K562 (cell line): ENCODE data around the gene SLK. TPM values are rescaled to one million over a fixed set of nuclear protein-coding genes. Genes with fewer than 3 reads are reported as not detected.

Source experiments
- BDP1 ChIP-seq: IDR thresholded peaks from 3 replicates; pipeline ENCODE4 v1.6.1; 2011; ENCODE audit not compliant: insufficient read length, insufficient read depth
- EP400 ChIP-seq: fragments of 450-650 bp; IDR thresholded peaks from 2 replicates; pipeline ENCODE4 v1.6.1; 2017; ENCODE audit warnings: antibody characterized with exemption, mild to moderate bottlenecking, moderate library complexity
- HNRNPLL ChIP-seq: fragments of 200-400 bp; formaldehyde crosslinking; IDR thresholded peaks from 2 replicates; pipeline ENCODE4 v1.6.1; 2017; ENCODE audit warnings: low read length, low read depth, mild to moderate bottlenecking; ENCODE audit not compliant: poor library complexity, severe bottlenecking
- KAT7 ChIP-seq: sonication (generic); formaldehyde crosslinking; IDR thresholded peaks from 2 replicates; pipeline ENCODE4 v1.8.0; 2022; ENCODE audit warnings: missing genetic modification reagents, mild to moderate bottlenecking, borderline replicate concordance
- MAFK ChIP-seq: IDR thresholded peaks from 2 replicates; pipeline ENCODE4 v1.6.1; 2011; ENCODE audit warnings: low read length, improper control_type of control experiment
- MEIS2 ChIP-seq: fragments of 450-650 bp; IDR thresholded peaks from 2 replicates; pipeline ENCODE4 v1.6.1; 2014; ENCODE audit warnings: mild to moderate bottlenecking; ENCODE audit not compliant: partially characterized antibody
- MTA3 ChIP-seq: fragments of 450-650 bp; formaldehyde crosslinking; IDR thresholded peaks from 2 replicates; pipeline ENCODE4 v1.6.1; 2017; ENCODE audit warnings: mild to moderate bottlenecking, borderline replicate concordance
- NFRKB ChIP-seq: fragments of 450-650 bp; IDR thresholded peaks from 2 replicates; pipeline ENCODE4 v1.6.1; 2016; ENCODE audit warnings: low read depth
- PHF21A ChIP-seq: fragments of 450-650 bp; IDR thresholded peaks from 2 replicates; pipeline ENCODE4 v1.6.1; 2017; ENCODE audit warnings: low read depth, borderline replicate concordance
- SIN3A ChIP-seq, 2 experiments: fragments of 150-350 bp in 1 of 2; IDR thresholded peaks; 2 replicates each; pipeline ENCODE4 v1.6.1; 2011 to 2016; ENCODE audit warnings: borderline replicate concordance in 2 of 2, low read depth in 2 of 2, low read length in 2 of 2, mild to moderate bottlenecking in 2 of 2, moderate library complexity in 2 of 2; ENCODE audit not compliant: control insufficient read depth in 1 of 2
- ZNF143 ChIP-seq: sonication (generic); formaldehyde crosslinking; IDR thresholded peaks from 2 replicates; pipeline ENCODE4 v1.9.0; 2022; ENCODE audit warnings: mild to moderate bottlenecking, missing genetic modification reagents
- ZNF212 ChIP-seq: fragments of 450-650 bp; formaldehyde crosslinking; IDR thresholded peaks from 2 replicates; pipeline ENCODE4 v1.4.0; 2020; ENCODE audit warnings: mild to moderate bottlenecking
- polyA plus RNA-seq, 8 experiments: library from polyadenylated mRNA; depleted of rRNA in 4 of 8; stranded (reverse) in 5 of 8; unstranded in 3 of 8; fragments of >200 nt; fragmentation: Nextera tagmentation in 2 of 8; fragmentation: Illumina TruSeq in 1 of 8; extraction: Ambion mirVana in 2 of 8; extraction: Trizol in 1 of 8; gene quantifications; 2 replicates each; pipeline versions ENCODE4 v1.2.1 to v1.2.3, GENCODE V29; 2011 to 2014; ENCODE audit warnings: inconsistent platforms in 1 of 8, missing spikeins in 1 of 8
- total RNA-seq, 7 experiments: library from RNA; depleted of rRNA in 6 of 7; stranded (reverse); fragments of >200 nt in 6 of 7; fragmentation: Illumina TruSeq in 2 of 7; extraction: Trizol in 2 of 7; gene quantifications; 2 replicates each; pipeline versions ENCODE4 v1.2.1 to v1.2.3, GENCODE V29; 2011 to 2021; ENCODE audit warnings: low replicate concordance in 1 of 7
- TF ChIP-seq, protein P1 (sequence below): fragments of 200-600 bp; sonication (generic); IDR thresholded peaks from one replicate; pipeline ENCODE4 v1.6.1; 2012; ENCODE audit warnings: mild to moderate bottlenecking, low read depth, low read length, inconsistent platforms
- TF ChIP-seq, protein P2 (sequence below): fragments of 450-650 bp; formaldehyde crosslinking; IDR thresholded peaks from 2 replicates; pipeline ENCODE4 v1.4.0; 2022; ENCODE audit warnings: missing genetic modification characterization
- TF ChIP-seq, protein P3 (sequence below): sonication (generic); formaldehyde crosslinking; IDR thresholded peaks from 2 replicates; pipeline ENCODE4 v1.9.0; 2022; ENCODE audit warnings: mild to moderate bottlenecking, missing genetic modification reagents

Gene SLK
- total and polyA plus RNA-seq, 9 of the 15 experiments (the other 6 are each of a cell fraction or from before 2014, with no cell fraction given) = 8.2 to 40.0 (median 23.4) TPM

DNA sequence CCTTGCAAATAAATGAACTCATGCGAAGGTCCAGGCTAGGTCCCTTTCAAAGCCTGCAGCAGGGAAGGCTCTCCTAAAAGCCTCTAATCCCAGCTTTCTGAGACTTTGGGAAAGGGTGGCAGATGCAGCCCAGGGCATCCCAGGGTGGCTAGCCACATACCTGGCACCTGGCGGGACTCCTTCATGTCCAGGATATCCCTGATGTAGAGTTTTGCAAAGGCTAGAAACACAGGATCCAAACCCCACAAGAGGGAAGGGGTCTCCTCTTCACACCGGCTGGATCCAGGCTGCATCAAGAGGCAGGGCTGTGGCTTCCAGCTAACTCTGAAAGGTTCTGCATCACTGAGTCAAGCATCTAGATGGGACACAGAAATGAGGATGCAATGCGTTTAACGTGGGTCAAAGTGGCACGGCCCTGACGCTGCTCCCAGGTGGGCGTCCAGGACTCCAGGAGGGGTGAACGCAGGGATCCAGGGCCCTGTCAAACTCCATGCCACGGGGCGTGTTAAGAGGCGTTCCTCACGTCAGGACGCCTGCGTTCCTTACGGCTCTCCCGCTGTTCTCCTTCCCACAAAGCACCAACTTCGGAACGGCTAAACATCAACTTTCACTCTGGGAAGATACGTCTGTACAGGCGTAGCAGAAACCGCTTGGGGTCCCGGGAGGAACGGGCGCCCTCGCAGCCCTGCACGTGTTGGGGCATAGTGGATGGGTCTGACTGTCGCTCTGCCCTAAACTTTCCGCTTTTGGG is 49.5 kb upstream of the SLK start (continued):
- TF ChIP-seq, protein P1, sequence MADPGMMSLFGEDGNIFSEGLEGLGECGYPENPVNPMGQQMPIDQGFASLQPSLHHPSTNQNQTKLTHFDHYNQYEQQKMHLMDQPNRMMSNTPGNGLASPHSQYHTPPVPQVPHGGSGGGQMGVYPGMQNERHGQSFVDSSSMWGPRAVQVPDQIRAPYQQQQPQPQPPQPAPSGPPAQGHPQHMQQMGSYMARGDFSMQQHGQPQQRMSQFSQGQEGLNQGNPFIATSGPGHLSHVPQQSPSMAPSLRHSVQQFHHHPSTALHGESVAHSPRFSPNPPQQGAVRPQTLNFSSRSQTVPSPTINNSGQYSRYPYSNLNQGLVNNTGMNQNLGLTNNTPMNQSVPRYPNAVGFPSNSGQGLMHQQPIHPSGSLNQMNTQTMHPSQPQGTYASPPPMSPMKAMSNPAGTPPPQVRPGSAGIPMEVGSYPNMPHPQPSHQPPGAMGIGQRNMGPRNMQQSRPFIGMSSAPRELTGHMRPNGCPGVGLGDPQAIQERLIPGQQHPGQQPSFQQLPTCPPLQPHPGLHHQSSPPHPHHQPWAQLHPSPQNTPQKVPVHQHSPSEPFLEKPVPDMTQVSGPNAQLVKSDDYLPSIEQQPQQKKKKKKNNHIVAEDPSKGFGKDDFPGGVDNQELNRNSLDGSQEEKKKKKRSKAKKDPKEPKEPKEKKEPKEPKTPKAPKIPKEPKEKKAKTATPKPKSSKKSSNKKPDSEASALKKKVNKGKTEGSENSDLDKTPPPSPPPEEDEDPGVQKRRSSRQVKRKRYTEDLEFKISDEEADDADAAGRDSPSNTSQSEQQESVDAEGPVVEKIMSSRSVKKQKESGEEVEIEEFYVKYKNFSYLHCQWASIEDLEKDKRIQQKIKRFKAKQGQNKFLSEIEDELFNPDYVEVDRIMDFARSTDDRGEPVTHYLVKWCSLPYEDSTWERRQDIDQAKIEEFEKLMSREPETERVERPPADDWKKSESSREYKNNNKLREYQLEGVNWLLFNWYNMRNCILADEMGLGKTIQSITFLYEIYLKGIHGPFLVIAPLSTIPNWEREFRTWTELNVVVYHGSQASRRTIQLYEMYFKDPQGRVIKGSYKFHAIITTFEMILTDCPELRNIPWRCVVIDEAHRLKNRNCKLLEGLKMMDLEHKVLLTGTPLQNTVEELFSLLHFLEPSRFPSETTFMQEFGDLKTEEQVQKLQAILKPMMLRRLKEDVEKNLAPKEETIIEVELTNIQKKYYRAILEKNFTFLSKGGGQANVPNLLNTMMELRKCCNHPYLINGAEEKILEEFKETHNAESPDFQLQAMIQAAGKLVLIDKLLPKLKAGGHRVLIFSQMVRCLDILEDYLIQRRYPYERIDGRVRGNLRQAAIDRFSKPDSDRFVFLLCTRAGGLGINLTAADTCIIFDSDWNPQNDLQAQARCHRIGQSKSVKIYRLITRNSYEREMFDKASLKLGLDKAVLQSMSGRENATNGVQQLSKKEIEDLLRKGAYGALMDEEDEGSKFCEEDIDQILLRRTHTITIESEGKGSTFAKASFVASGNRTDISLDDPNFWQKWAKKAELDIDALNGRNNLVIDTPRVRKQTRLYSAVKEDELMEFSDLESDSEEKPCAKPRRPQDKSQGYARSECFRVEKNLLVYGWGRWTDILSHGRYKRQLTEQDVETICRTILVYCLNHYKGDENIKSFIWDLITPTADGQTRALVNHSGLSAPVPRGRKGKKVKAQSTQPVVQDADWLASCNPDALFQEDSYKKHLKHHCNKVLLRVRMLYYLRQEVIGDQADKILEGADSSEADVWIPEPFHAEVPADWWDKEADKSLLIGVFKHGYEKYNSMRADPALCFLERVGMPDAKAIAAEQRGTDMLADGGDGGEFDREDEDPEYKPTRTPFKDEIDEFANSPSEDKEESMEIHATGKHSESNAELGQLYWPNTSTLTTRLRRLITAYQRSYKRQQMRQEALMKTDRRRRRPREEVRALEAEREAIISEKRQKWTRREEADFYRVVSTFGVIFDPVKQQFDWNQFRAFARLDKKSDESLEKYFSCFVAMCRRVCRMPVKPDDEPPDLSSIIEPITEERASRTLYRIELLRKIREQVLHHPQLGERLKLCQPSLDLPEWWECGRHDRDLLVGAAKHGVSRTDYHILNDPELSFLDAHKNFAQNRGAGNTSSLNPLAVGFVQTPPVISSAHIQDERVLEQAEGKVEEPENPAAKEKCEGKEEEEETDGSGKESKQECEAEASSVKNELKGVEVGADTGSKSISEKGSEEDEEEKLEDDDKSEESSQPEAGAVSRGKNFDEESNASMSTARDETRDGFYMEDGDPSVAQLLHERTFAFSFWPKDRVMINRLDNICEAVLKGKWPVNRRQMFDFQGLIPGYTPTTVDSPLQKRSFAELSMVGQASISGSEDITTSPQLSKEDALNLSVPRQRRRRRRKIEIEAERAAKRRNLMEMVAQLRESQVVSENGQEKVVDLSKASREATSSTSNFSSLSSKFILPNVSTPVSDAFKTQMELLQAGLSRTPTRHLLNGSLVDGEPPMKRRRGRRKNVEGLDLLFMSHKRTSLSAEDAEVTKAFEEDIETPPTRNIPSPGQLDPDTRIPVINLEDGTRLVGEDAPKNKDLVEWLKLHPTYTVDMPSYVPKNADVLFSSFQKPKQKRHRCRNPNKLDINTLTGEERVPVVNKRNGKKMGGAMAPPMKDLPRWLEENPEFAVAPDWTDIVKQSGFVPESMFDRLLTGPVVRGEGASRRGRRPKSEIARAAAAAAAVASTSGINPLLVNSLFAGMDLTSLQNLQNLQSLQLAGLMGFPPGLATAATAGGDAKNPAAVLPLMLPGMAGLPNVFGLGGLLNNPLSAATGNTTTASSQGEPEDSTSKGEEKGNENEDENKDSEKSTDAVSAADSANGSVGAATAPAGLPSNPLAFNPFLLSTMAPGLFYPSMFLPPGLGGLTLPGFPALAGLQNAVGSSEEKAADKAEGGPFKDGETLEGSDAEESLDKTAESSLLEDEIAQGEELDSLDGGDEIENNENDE = no peak
- TF ChIP-seq ZNF143 (no peak), SIN3A (IDR thresholded peaks at IDR 0.05; ENCODE audit: borderline replicate concordance in 2 of 2, control insufficient read depth in 1 of 2, low read depth in 2 of 2, low read length in 2 of 2) (0 out of 4 replicates have a peak, but pooled peaks of 1 of the 2 experiments have one; percentile 57), KAT7 (CRISPR knock-in tag) (0 out of 2 replicates have a peak, but pooled peaks have one; percentile 30), NFRKB (peak; percentile 32; the same call in 1 of the 2 replicates), HNRNPLL (peak; percentile 93), ZNF212 (CRISPR knock-in tag) (no peak), BDP1 (no peak), EP400 (peak; percentile 61; the same call in 1 of the 2 replicates), MAFK (no peak), MEIS2 (no peak), MTA3 (0 out of 2 replicates have a peak, but pooled peaks have one; percentile 46), PHF21A (no peak)
- TF ChIP-seq, protein P2, sequence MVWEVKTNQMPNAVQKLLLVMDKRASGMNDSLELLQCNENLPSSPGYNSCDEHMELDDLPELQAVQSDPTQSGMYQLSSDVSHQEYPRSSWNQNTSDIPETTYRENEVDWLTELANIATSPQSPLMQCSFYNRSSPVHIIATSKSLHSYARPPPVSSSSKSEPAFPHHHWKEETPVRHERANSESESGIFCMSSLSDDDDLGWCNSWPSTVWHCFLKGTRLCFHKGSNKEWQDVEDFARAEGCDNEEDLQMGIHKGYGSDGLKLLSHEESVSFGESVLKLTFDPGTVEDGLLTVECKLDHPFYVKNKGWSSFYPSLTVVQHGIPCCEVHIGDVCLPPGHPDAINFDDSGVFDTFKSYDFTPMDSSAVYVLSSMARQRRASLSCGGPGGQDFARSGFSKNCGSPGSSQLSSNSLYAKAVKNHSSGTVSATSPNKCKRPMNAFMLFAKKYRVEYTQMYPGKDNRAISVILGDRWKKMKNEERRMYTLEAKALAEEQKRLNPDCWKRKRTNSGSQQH (CRISPR knock-in tag) = no peak
- TF ChIP-seq, protein P3, sequence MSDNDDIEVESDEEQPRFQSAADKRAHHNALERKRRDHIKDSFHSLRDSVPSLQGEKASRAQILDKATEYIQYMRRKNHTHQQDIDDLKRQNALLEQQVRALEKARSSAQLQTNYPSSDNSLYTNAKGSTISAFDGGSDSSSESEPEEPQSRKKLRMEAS (CRISPR knock-in tag) = peak; percentile 65
